Measurements from ENCODE around the gene SERINC3.

DNA sequence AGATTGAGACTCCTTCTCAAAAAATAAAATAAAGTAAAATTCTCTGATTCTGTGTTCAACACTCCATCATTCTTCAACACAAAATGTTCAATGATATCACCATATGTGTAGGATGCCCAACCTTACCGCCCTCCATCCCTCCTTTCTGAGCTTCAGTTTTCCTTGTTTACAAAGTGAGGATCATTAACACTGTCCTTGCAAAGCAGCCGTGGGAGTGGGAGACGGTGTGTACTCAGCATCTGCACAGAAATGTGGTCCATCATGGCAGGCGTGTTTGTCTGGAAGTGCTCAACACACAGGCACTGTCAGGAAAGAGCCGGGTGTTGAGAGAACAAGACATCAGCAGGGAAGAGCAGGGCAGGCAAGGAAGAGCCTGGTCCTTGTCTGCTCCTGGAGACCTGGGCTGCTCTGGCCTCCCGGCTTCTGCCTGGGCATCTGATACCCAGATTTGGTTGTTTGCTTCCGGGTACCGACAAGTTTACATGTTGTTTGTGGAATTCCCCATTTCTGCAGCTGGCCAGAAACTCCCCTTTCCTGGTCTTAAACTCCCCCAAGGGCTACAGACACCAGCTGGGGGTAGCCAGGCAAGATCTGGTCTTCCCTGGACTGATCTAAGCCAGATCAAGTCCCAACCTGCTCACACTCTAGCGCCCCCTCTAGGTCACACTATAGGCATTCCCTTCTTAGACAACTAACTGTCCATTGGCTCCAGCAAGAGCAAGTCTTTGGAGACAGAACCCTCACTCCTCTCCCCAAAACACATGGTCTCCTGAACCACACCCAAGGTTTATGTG is 72.9 kb downstream of the SERINC3 start:
- TF ChIP-seq POLR2A (IDR thresholded peaks at IDR 0.05) (no peak), EP300 (IDR thresholded peaks at IDR 0.05) (no peak)
- TF ChIP-seq, protein P1, sequence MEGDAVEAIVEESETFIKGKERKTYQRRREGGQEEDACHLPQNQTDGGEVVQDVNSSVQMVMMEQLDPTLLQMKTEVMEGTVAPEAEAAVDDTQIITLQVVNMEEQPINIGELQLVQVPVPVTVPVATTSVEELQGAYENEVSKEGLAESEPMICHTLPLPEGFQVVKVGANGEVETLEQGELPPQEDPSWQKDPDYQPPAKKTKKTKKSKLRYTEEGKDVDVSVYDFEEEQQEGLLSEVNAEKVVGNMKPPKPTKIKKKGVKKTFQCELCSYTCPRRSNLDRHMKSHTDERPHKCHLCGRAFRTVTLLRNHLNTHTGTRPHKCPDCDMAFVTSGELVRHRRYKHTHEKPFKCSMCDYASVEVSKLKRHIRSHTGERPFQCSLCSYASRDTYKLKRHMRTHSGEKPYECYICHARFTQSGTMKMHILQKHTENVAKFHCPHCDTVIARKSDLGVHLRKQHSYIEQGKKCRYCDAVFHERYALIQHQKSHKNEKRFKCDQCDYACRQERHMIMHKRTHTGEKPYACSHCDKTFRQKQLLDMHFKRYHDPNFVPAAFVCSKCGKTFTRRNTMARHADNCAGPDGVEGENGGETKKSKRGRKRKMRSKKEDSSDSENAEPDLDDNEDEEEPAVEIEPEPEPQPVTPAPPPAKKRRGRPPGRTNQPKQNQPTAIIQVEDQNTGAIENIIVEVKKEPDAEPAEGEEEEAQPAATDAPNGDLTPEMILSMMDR (IDR thresholded peaks at IDR 0.05) = no peak

All from gastroesophageal sphincter (tissue), 3 donors.